Measurements from ENCODE around the gene CHD9NB.
A peak's percentile ranks its signal among the peaks of the same experiment; 100 is the strongest.

CHD9NB gene

DNA sequence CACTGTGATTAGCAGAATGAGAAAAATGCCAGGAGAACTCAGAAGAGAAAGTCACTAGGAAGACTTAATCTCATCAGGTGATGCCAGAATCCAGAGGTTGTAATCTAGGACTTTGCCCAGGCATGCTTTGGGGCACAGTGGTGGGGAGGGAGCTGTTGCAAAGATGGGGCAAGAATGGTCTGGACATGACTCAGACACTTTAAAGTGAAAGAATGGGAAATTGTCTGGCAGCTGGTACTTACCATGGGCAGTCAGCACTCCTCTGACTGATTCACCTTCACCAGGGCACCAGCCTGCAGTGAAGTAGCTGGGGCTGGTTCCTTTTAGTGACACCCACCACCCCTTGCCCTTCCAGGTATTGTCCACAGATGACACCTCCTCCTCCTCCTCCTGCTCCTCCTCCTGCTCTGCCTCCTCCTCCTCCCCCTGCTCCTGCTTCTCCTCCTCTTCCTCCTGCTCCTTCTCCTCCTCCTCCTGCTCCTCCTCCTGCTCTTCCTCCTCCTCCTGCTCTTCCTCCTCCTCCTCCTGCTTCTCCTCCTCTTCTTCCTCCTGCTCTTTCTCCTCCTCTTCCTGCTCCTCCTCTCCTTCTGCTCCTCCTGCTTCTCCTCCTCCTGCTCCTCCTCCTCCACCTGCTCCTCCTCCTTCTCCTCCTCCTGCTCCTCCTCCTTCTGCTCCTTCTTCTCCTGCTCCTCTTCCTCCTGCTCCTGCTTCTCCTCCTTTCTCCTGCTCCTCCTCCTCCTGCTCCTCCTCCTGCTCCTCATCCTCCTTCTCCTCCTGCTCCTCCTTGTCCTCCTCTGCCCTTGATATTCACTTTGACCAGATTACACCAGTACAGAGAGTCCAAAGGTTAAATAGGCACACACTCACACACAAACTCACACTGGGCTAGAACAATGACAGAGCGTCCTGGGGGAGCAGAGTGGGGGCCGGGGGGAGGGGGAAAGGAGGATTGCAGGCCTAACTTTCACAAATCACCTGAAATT lies at the start of gene CHD9NB:
CHD9NB (minus strand) TSS at position 379 of the 983 bp plus-strand sequence. CDS start 8,739 bp downstream, outside the sequence.
- DNase-seq (ENCODE audit: low read depth in 2 of 2), result no peak

GRCh38 chr16:53100889-53101288 lies 48.2 kb upstream of the CHD9NB start:
- no peak for DNase-seq (ENCODE audit: low read depth in 2 of 2)

GRCh38 chr16:53100131-53100748 lies 47.5 kb upstream of the CHD9NB start:
- no peak for DNase-seq (ENCODE audit: low read depth in 2 of 2)

GRCh38 chr16:53099318-53100130 lies 46.8 kb upstream of the CHD9NB start:
- peak; percentile 33 to 35 for DNase-seq (ENCODE audit: low read depth in 2 of 2)

GRCh38 chr16:53098526-53099317 lies 46.0 kb upstream of the CHD9NB start:
- DNase-seq (ENCODE audit: low read depth in 2 of 2), result peak; percentile 22 to 27

GRCh38 chr16:53097190-53097589 lies 44.5 kb upstream of the CHD9NB start:
- no peak for DNase-seq (ENCODE audit: low read depth in 2 of 2)

- no peak for DNase-seq (ENCODE audit: low read depth in 2 of 2)
These were observed 41.4 kb upstream of the CHD9NB start for GRCh38 chr16:53094013-53094630.

- DNase-seq (ENCODE audit: low read depth in 2 of 2), result no peak
These were observed 40.6 kb upstream of the CHD9NB start for GRCh38 chr16:53093162-53093744.

- DNase-seq (ENCODE audit: low read depth in 2 of 2), result no peak
These were observed 39.6 kb upstream of the CHD9NB start for GRCh38 chr16:53092284-53092683.

- no peak for DNase-seq (ENCODE audit: low read depth in 2 of 2)
These were observed 38.9 kb upstream of the CHD9NB start for GRCh38 chr16:53091466-53092211.

GRCh38 chr16:53090591-53091411 lies 38.1 kb upstream of the CHD9NB start:
- no peak for DNase-seq (ENCODE audit: low read depth in 2 of 2)

DNA sequence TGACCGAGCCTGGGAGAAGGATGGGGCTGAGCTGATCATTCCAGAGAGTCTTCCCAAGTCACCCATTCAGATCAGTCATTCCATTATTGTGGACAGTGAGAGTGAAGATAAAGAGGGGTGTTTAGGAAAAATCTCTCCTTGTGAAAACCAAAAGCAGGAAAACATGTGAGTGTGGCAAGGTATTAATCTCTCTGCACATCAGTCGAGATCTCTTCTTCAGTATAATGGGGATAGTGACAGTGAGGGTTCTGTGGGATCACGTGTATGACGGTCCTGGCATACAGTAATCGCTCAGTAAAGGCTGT lies 37.5 kb upstream of the CHD9NB start:
- no peak for DNase-seq (ENCODE audit: low read depth in 2 of 2)

GRCh38 chr16:53089434-53090285 lies 37.0 kb upstream of the CHD9NB start:
- DNase-seq (ENCODE audit: low read depth in 2 of 2), result no peak

DNA sequence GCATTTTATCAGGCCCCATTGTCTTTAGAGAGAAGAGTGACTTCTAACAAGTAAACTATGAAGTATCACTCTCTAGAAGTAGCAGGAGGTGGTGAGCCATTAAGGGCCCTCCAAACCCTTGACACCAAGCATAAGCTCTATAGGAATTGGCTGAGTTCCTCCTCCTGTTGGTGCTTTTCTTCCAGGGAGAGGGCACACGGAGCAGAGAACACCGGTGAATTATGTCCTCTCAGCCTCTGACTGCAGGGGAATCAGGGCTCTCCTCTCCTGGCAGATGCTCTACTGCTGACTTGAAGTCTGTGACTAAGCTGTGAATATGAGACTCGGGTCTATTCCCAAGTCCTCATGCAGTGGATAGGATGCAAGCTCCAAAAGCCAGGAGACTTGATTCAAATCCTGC lies 34.4 kb upstream of the CHD9NB start:
- no peak for DNase-seq (ENCODE audit: low read depth in 2 of 2)

- no peak for DNase-seq (ENCODE audit: low read depth in 2 of 2)
These were observed 33.3 kb upstream of the CHD9NB start for GRCh38 chr16:53085931-53086421.

GRCh38 chr16:53085369-53085843 lies 32.7 kb upstream of the CHD9NB start:
- no peak for DNase-seq (ENCODE audit: low read depth in 2 of 2)

GRCh38 chr16:53084746-53085334 lies 32.1 kb upstream of the CHD9NB start:
- DNase-seq (ENCODE audit: low read depth in 2 of 2), result no peak

All from stimulated activated CD8-positive, alpha-beta memory T cell treated with anti-CD3 and anti-CD28 coated beads, Interleukin-15, amount 100 ng/mL, for 4 hours (primary cell).